Stimulated activated CD4-positive, alpha-beta T cell treated with anti-CD3 and anti-CD28 coated beads, Interleukin-12 subunit alpha, Interleukin-12 subunit beta, amount 100 ng/mL, for 48 hours (primary cell): ENCODE results near the gene GUCA2B.

ENCODE experiments used
- DNase-seq, 3 donors: peaks; one replicate each; pipeline ENCODE4 v3.0.0-alpha.2; 2020; ENCODE audit warnings: low read depth in 2 of 3, low spot score in 1 of 3

Gene GUCA2B

GRCh38 chr1:42165511-42166210 is 12.5 kb downstream of the GUCA2B start:
- no peak for DNase-seq

- DNase-seq, result no peak
These were observed 14.6 kb downstream of the GUCA2B start for GRCh38 chr1:42167611-42168390.

- no peak for DNase-seq
These were observed 15.1 kb downstream of the GUCA2B start for GRCh38 chr1:42168391-42168670.

- DNase-seq, result no peak
These were observed 15.6 kb downstream of the GUCA2B start for GRCh38 chr1:42168763-42169162.

DNA sequence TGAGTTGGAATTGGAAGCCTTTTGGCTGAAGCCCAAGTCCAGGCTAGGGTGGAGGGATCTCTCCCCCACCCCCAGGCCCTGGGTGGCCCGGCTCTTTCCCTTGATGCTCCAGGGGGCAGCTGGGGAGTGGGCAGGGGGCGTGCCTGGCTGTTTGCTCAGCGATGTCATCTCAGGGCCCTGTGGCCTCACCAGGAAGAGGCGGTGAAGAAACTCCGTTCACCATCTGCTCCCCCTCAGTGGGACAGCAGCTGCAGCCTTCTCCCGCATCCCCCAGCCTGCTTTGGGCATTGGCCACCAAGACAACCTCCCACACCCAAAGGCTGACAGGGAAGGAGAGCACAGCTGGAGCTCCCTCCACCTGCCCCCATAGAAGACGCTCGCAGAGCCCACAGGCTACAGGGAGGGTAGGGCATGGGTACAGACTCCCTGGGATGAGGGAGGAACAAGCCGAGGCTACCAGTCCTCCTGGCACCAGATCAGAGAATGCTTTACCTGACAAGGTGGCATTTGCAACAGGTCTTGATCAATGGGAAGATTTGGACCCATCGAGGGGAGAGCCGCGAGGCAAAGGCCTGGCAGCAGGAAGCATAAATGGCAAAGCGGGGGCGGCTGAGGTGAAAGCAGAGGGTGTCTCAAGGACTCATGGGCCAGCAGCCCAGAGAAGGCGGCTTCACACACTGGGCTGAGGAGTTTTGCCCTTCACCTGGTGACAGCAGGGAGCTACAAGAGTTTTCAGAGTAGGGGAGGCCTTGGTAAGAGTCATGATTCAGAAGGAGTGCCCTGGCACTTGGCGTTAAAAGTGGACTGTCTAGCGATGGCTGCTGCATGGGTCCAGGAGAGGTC is 17.8 kb downstream of the GUCA2B start:
- no peak for DNase-seq

DNA sequence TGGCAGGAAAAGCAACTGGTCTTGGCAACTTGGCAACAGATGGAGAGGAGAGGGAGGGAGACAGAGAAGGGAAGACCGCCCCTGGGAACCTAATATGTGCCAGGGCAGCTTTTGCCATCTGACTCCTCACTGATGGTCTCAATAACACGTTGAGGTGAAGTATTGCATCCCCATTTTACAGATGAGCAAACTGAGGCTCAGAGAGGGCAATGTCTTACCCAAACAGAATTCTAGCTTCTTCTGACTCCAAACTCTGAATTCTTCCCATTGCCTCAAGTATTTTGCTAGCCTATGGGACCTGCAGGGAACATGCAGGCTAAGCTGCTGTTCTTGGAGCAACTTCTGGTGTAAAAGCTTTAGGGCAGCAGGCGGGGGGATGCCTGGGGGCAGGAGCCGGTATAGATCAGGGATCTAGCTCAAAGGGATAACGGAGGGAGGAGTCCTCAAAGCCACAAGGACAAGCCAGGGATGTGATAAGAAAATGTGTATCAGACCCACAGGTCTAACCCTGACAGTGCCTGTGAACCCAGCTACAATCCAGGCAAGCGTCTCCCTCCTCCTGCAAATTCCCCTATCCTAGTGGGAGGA is 18.6 kb downstream of the GUCA2B start:
- no peak for DNase-seq

GRCh38 chr1:42172381-42173133 is 19.3 kb downstream of the GUCA2B start:
- DNase-seq, result no peak

- peak; percentile 38 to 64 (median 48) for DNase-seq
These were observed 20.1 kb downstream of the GUCA2B start for GRCh38 chr1:42173155-42173933.

DNA sequence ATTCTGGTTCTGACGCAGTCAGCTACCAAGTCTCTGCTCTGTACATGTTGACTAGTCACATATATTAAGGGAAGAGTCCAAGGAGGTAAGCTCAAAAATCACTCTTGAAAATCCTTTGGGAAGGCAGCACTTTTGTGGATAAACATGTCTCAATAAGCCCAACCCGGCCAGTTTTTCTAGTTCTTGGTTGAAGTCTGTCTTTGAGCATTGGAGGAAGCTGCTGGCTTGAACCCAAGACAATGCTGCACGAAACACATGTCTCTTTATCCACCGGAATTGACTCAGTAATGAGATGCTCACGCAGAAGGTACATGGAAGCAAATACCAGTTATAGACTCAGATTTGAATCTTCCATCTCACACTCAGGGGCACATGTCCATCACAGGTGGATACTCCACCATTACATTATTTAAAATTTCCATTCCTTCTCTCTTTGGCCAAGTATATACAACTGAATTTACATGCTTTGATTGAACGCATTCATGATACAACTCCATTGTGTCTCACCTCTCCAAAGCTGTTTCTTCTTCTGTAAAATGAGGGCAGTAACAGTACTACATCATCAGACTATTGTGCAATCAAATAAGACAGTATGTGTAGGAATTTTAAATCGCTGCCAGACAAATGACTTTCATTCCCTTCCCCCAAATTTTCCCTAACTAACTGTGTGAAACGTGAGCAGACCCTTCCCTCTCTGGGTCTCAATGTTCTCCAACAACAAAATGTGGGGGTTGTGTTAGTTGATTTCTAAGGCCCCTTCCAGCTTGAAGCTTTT is 20.9 kb downstream of the GUCA2B start:
- no peak for DNase-seq

DNA sequence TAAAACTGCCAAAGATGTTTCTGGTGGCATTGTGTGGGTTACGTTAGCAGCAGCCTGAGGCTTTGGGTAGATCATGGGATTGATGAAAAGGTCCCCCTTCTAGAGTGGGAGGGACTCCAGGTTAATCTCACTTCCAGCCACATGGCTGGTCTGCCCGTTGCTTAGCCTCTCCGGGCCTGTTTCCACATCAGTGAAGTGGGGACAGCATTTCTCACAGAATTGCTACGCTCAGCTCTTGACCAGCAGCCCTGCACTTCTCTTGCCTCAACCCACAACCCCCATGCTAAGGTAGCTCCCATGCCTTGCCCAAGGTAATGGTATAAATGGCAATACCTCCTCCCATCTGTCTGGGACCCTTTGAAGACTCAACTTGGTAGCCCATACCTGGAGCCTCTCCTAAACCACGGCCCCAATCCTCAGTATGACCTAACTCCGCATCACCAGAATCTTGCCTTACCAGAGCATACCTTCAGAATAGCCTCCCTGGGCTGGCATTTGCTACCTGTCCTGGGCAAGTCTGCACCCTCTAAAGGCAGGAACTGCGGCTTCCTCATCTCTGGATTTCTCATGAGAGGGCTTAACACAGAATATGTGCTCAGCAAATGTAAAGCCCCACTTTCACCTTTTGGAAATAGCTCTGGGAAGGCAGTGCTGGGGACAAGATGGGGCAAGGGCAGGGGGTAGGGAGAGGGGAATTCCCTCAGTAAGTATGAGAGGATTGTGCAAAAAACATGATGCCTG is 22.3 kb downstream of the GUCA2B start:
- DNase-seq, result no peak

DNA sequence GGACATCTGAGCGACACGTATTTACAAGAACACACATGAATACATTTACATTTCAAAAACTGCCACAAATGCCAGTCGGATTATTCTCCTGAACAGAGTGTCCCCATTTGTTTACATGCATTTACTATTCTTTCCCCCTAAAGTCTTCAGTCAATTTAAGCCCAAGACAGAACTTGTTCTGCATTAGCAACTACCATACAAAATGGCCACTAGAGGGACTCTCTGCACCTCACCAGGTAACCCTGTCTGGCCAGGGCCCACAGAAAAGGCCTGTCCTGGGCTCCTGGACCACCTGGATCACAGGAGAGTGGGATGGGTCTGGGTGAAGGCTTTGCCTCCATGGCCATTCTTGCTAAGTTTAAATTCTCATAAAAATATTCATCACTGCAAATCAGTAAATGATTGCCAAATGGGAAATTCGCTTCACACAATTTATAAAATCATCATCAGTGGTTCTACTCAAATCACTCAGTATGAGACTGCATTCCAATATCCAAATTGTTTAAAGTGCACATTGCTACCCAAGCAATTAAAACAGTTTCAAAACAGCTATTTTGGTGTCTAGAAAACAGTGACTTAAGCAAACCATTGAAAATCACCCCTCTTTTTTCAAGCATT is 23.8 kb downstream of the GUCA2B start:
- DNase-seq, result peak in 1 of 3 donors; percentile 11

GRCh38 chr1:42177541-42177981 is 24.4 kb downstream of the GUCA2B start:
- DNase-seq, result no peak

DNA sequence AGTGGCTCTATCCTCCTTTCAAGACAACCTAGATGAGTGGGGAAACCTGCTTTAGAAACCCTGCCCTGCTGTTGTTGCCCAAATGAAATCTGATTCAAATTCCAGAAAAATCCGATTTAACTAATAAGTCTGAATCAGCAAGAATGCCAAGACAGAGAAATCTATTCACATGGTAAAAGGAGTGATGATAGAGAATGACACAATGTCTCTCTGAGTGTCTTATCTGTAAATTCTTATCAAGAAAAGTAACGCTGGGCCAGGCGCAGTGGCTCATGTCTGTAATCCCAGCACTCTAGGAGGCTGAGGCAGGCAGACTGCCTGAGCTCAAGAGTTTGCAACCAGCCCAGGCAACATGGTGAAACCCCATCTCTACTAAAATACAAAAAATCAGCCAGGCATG is 25.0 kb downstream of the GUCA2B start:
- no peak for DNase-seq

DNA sequence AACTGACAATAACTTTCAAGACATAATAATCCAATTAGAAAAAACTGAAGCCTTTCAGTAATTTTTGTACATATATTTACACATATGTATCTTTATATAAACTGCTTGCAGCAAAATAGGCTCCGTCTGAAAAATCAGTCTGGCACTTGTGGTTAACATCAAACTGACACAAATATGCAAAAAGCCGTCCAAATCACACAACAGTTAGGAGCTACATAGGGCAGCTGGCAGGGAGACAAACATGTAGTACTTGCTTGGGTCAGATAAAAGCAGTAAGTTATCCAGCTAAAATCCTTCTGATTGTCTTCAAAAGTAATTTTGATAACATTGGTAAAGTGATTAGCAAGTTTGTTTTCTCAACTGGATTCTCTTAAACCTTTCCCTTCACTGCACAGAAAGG is 26.1 kb downstream of the GUCA2B start:
- no peak for DNase-seq

GRCh38 chr1:42179900-42180329 is 26.7 kb downstream of the GUCA2B start:
- DNase-seq, result no peak

GRCh38 chr1:42181687-42182086 is 28.5 kb downstream of the GUCA2B start:
- DNase-seq, result no peak

DNA sequence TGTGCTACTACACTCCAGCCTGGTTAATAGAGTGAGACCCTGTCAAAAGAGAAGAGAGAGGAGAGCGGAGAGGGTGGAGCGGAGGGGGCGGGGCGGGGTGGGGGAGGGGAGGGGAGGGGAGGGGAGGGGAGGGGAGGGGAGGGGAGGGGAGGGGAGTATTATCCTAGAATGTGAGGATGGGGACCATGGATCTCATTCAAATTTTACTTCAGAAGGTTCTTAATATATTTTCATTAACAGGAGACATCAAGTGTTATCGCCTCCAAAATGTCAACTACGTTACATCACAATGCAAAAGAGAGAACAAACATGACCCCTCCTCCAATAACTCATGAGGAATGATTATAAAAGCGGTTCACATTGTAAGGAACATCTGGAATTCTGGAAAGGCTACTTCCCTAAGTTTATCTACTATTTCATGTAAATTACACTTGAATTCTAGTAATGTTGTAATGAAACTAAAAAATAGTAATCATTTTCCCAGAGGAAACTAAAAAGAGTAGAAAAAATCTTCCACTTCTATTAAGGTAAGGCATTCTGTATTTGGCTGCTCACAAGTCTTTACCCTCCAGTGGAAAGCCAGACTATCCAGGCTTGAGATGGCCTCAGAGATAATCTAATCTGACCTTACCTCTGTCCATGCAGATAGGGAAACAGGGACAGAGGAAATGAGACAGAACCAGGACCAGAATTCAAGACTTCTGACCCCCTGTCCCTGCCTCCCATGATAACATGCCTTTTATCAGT is 30.2 kb downstream of the GUCA2B start:
- no peak for DNase-seq

DNA sequence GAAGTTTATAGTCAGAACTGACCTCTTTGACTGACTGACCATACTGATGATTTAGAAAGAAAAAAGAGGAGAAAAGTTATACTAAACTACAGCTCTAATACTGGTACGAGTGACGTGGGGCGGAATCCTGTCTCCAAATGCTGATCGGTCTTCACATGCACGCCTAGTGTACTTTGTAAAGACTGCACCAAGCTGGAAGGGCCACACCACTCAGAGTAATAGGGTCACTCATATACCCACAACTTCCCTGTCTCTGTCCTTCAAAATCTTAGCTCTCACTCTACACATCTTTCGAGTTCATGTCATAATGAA is 30.7 kb downstream of the GUCA2B start:
- no peak for DNase-seq
